H1 (cell line): ENCODE measurements around the gene TRABD. TPM values are rescaled to one million over a fixed set of nuclear protein-coding genes. Genes with fewer than 3 reads are reported as not detected.

Source experiments
- CTCF ChIA-PET: fragments of 300-600 bp; sonication (Branson Sonifier 250); formaldehyde crosslinking; loops from one replicate; lab custom pipeline; 2021; ENCODE audit not compliant: partially characterized antibody; lab: Charles Lee
- POLR2A ChIA-PET: fragments of 300-600 bp; sonication (Branson Sonifier 250); formaldehyde crosslinking; loops from one replicate; lab custom pipeline; 2021; ENCODE audit warnings: inconsistent platforms; ENCODE audit not compliant: partially characterized antibody; lab: Charles Lee
- DNase-seq, 2 experiments: peaks; one replicate each; pipeline versions ENCODE4 v3.0.0 to v3.0.0-alpha.2; 2010 to 2022; ENCODE audit warnings: low spot score in 2 of 2, low read depth in 1 of 2, mixed read lengths in 1 of 2
- FAIRE-seq: peaks from 2 replicates; lab custom pipeline; 2011; peaks lifted over from hg19 to GRCh38; lab: Jason Lieb, UNC
- H2AFZ ChIP-seq: 2 replicates; pipeline ENCODE4 v1.8.1; 2012; ENCODE audit warnings: low read length, inconsistent platforms
- H2AK5ac ChIP-seq: 2 replicates; pipeline ENCODE4 v1.6.1; 2013; ENCODE audit warnings: low read depth, low read length
- H2BK120ac ChIP-seq: replicated peaks from 2 replicates; pipeline ENCODE3; 2013; ENCODE audit warnings: low read depth, low read length, inconsistent platforms
- H2BK12ac ChIP-seq: 2 replicates; pipeline ENCODE4 v1.6.1; 2013; ENCODE audit warnings: low read depth, low read length
- H2BK15ac ChIP-seq: 2 replicates; pipeline ENCODE4 v1.6.1; 2013; ENCODE audit warnings: low read length
- H2BK20ac ChIP-seq: 2 replicates; pipeline ENCODE4 v1.6.1; 2013; ENCODE audit warnings: low read length
- H2BK5ac ChIP-seq: 2 replicates; pipeline ENCODE4 v1.6.1; 2013; ENCODE audit warnings: low read depth, low read length
- H3K14ac ChIP-seq: 2 replicates; pipeline ENCODE4 v1.6.1; 2013; ENCODE audit warnings: inconsistent platforms; ENCODE audit not compliant: insufficient read length
- H3K18ac ChIP-seq: 2 replicates; pipeline ENCODE4 v1.6.1; 2013; ENCODE audit warnings: low read length; ENCODE audit errors: extremely low read depth
- H3K23ac ChIP-seq: 2 replicates; pipeline ENCODE4 v1.6.1; 2013; ENCODE audit warnings: inconsistent platforms; ENCODE audit not compliant: insufficient read length
- H3K23me2 ChIP-seq: 2 replicates; pipeline ENCODE4 v1.6.1; 2013; ENCODE audit warnings: low read depth, low read length
- H3K27ac ChIP-seq: 2 replicates; pipeline ENCODE4 v1.6.1; 2011; ENCODE audit warnings: low read depth, low read length, inconsistent platforms
- H3K27me3 ChIP-seq, 4 experiments: replicated peaks in 1 of 4; 1 replicate in 1 of 4; 2 replicates in 3 of 4; pipeline versions ENCODE4 v1.6.1 to v1.8.1; 2011 to 2013; ENCODE audit warnings: low read length in 3 of 4, mild to moderate bottlenecking in 3 of 4, inconsistent platforms in 2 of 4, mixed read lengths in 2 of 4, moderate library complexity in 1 of 4; ENCODE audit not compliant: control insufficient read depth in 3 of 4, insufficient read depth in 3 of 4; ENCODE audit errors: extremely low read depth in 1 of 4
- H3K36me3 ChIP-seq, 4 experiments: 2 replicates each; pipeline versions ENCODE4 v1.6.1 to v1.8.1; 2011 to 2013; ENCODE audit warnings: mild to moderate bottlenecking in 4 of 4, low read length in 3 of 4, moderate library complexity in 2 of 4, control low read depth in 1 of 4, inconsistent platforms in 1 of 4; ENCODE audit not compliant: insufficient read depth in 4 of 4, control insufficient read depth in 2 of 4
- H3K4ac ChIP-seq: replicated peaks from 2 replicates; pipeline ENCODE3; 2013; ENCODE audit warnings: low read length, low read depth, mixed read lengths, inconsistent platforms; ENCODE audit not compliant: insufficient read length
- H3K4me1 ChIP-seq, 4 experiments: replicated peaks in 1 of 4; 1 replicate in 1 of 4; 2 replicates in 3 of 4; pipeline versions ENCODE4 v1.6.1 to v1.8.1; 2011 to 2013; ENCODE audit warnings: low read length in 3 of 4, inconsistent platforms in 2 of 4, mixed read lengths in 1 of 4; ENCODE audit not compliant: insufficient read depth in 4 of 4, control insufficient read depth in 3 of 4
- H3K4me2 ChIP-seq, 2 experiments: 2 replicates each; pipeline versions ENCODE4 v1.6.1 to v1.8.1; 2011 to 2013; ENCODE audit warnings: low read depth in 2 of 2, low read length in 2 of 2, control low read depth in 1 of 2, inconsistent platforms in 1 of 2, mild to moderate bottlenecking in 1 of 2; ENCODE audit not compliant: insufficient read depth in 1 of 2
- H3K4me3 ChIP-seq, 4 experiments: fragments of 200-600, 300-600 bp in 1 of 4; sonication (generic), shearing (Covaris generic), sonication (Bioruptor Twin) in 1 of 4; 2 replicates each; pipeline versions ENCODE4 v1.5.1 to v1.8.1; 2011 to 2016; ENCODE audit warnings: low read length in 4 of 4, low read depth in 3 of 4, control low read depth in 2 of 4, inconsistent platforms in 2 of 4, mild to moderate bottlenecking in 2 of 4, mixed read lengths in 1 of 4, moderate library complexity in 1 of 4; ENCODE audit not compliant: insufficient read depth in 2 of 4; ENCODE audit errors: extremely low read depth in 1 of 4
- H3K56ac ChIP-seq: replicated peaks from 2 replicates; pipeline ENCODE3; 2013; ENCODE audit warnings: low read depth, mild to moderate bottlenecking, mixed read lengths, low read length, inconsistent platforms; ENCODE audit not compliant: insufficient read length
- H3K79me1 ChIP-seq: 2 replicates; pipeline ENCODE4 v1.6.1; 2013; ENCODE audit warnings: low read depth, low read length, control low read depth
- H3K79me2 ChIP-seq, 2 experiments: 2 replicates each; pipeline versions ENCODE4 v1.6.1 to v1.8.1; 2012 to 2013; ENCODE audit warnings: low read length in 2 of 2, mild to moderate bottlenecking in 2 of 2, inconsistent platforms in 1 of 2; ENCODE audit not compliant: insufficient read depth in 2 of 2, control insufficient read depth in 1 of 2
- H3K9ac ChIP-seq, 4 experiments: replicated peaks in 1 of 4; 1 replicate in 1 of 4; 2 replicates in 3 of 4; pipeline versions ENCODE4 v1.6.1 to v1.8.1; 2011 to 2013; ENCODE audit warnings: low read depth in 3 of 4, low read length in 3 of 4, control low read depth in 2 of 4, mild to moderate bottlenecking in 2 of 4, moderate library complexity in 2 of 4, inconsistent platforms in 1 of 4; ENCODE audit errors: extremely low read depth in 1 of 4
- H3K9me3 ChIP-seq, 2 experiments: 2 replicates each; pipeline versions ENCODE4 v1.6.1 to v1.8.1; 2012 to 2013; ENCODE audit warnings: mild to moderate bottlenecking in 2 of 2, moderate library complexity in 2 of 2, control low read depth in 1 of 2, inconsistent platforms in 1 of 2, low read depth in 1 of 2, low read length in 1 of 2, mixed read lengths in 1 of 2; ENCODE audit not compliant: insufficient read depth in 2 of 2
- H4K20me1 ChIP-seq, 2 experiments: replicated peaks in 1 of 2; 2 replicates each; pipeline versions ENCODE3 to v1.8.1; 2011 to 2013; ENCODE audit warnings: inconsistent platforms in 2 of 2, low read length in 2 of 2, mild to moderate bottlenecking in 1 of 2; ENCODE audit not compliant: insufficient read depth in 2 of 2, control insufficient read depth in 1 of 2
- H4K5ac ChIP-seq: 2 replicates; pipeline ENCODE4 v1.6.1; 2013; ENCODE audit warnings: low read length, low read depth, mixed read lengths, inconsistent platforms; ENCODE audit not compliant: insufficient read length
- H4K8ac ChIP-seq: 2 replicates; pipeline ENCODE4 v1.8.0; 2013; ENCODE audit warnings: mild to moderate bottlenecking, moderate library complexity, low read length, inconsistent platforms; ENCODE audit not compliant: insufficient read depth; ENCODE audit errors: extremely low read depth
- H4K91ac ChIP-seq: replicated peaks from 2 replicates; pipeline ENCODE3; 2013; ENCODE audit warnings: low read length, mixed read lengths, inconsistent platforms; ENCODE audit not compliant: insufficient read length
- ASH2L ChIP-seq: fragments of 200-600, 300-600 bp; sonication (generic); IDR thresholded peaks from one replicate; pipeline ENCODE4 v1.7.1; 2017; ENCODE audit warnings: low read length
- CBX5 ChIP-seq: fragments of 300-800, 300-1000 bp; sonication (generic); IDR thresholded peaks from 2 replicates; pipeline ENCODE4 v1.7.1; 2016; ENCODE audit warnings: antibody characterized with exemption, low read length, low read depth
- CTBP2 ChIP-seq: IDR thresholded peaks from 2 replicates; pipeline ENCODE4 v1.7.0; 2011; ENCODE audit warnings: borderline replicate concordance, mild to moderate bottlenecking, moderate library complexity, mixed read lengths, low read length; ENCODE audit not compliant: insufficient read depth, insufficient read length
- EGR1 ChIP-seq: IDR thresholded peaks from 2 replicates; pipeline ENCODE4 v1.6.1; 2011; ENCODE audit warnings: low read depth, low read length, borderline replicate concordance
- RAD21 ChIP-seq, 2 experiments: IDR thresholded peaks in 1 of 2; conservative IDR thresholded peaks in 1 of 2; 2 replicates each; pipeline ENCODE4 v1.6.1; 2011; ENCODE audit warnings: low read depth in 2 of 2, low read length in 2 of 2, improper control_type of control experiment in 1 of 2, inconsistent platforms in 1 of 2, mild to moderate bottlenecking in 1 of 2, moderate library complexity in 1 of 2
- SUZ12 ChIP-seq: fragments of 200-600 bp; sonication (generic); IDR thresholded peaks from 2 replicates; pipeline ENCODE4 v1.6.1; 2012; ENCODE audit warnings: mild to moderate bottlenecking, inconsistent platforms, low read length, moderate library complexity, mixed read lengths
- WGBS, 2 experiments: shearing (Covaris generic) in 1 of 2; methylation state at CpG; one replicate each; pipeline versions ENCODE4 v1.1.6 to v1.1.7; 2013 to 2015; ENCODE audit warnings: low lambda C conversion rate in 2 of 2, mixed read lengths in 2 of 2, inconsistent platforms in 1 of 2, low coverage in 1 of 2, missing lambda C conversion rate in 1 of 2; ENCODE audit not compliant: insufficient replicate concordance in 2 of 2, insufficient coverage in 1 of 2, insufficient read length in 1 of 2; ENCODE audit errors: extremely low coverage in 1 of 2, missing lambda C conversion rate in 1 of 2; 5-methylcytosine and 5-hydroxymethylcytosine counted together
- polyA plus RNA-seq, 7 experiments: library from polyadenylated mRNA; depleted of rRNA in 3 of 7; stranded (reverse) in 5 of 7; unstranded in 2 of 7; fragments of >200 nt in 5 of 7; fragments of 200-250 nt in 2 of 7; gene quantifications; 1 replicate in 5 of 7; 2 replicates in 1 of 7; 4 replicates in 1 of 7; pipeline versions ENCODE4 v1.2.1 to v1.2.3, GENCODE V29; 2011 to 2013; ENCODE audit warnings: missing spikeins in 2 of 7, mixed read lengths in 2 of 7
- total RNA-seq: library from RNA; stranded (reverse); fragmentation: NEBNext Ultra II Directional; extraction: Animal tissue kit (Norgen Biotek cat#: 25700); gene quantifications from 2 replicates; pipeline ENCODE4 v1.2.1, GENCODE V29; 2021

TRABD gene
- total and polyA plus RNA-seq, 2 of the 8 experiments (the other 6 are each of a cell fraction or from before 2014, with no cell fraction given), result 44.2 to 57.5 TPM

DNA sequence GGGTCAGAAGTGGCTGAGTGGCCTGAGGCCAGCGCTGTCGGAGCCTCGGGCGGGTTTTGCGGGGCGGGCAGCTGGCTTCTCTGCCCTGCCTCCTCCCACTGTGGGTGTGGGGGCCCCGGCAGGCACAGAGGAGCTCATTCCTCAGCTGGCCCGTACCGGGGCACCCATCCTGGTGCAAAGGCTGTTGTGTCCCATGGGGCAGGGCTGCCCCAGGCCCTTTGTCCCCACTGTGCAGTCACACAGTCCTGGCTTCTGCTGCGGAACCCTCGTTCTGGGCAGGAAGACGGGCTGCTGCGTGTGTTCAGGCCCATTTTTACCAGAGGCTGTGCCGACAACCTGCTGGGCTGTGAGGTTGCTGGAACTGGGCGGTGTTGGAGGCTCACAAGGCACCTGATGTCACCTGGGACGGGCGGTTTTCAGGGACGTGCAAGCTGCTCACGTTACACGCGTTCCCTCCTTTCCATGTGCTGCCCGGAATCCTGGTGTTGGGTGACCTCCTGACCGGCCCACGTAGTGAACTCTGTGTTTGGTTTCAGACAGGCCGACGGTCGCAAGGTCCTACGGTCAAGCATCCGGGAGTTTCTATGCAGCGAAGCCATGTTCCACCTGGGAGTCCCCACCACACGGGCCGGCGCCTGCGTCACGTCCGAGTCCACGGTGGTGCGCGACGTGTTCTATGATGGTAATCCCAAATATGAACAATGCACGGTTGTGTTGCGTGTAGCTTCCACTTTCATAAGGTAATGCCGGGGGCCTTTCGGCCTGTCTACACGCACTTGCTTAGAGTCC lies 20.3 kb downstream of the TRABD start:
- no peaks in the 10 kb centered on the region for H3K27me3 ChIP-seq
- H4K5ac ChIP-seq, result no peak overlapping the region
- no peak overlapping the region for H3K9ac ChIP-seq
- H3K4me2 ChIP-seq, result no peak overlapping the region
- CTCF ChIA-PET, result interaction anchor here (0.6 to 7.0 kb wide), 15 partner anchors 13 to 295 kb away, joined by 3 to 83 read pairs (median 4); partner anchors contain the start of gene TUBGCP6
- H3K79me2 ChIP-seq, result peaks cover 0 to 13% of the 10 kb centered on the region in 2 experiments; a peak in 1 of 4 replicates
- TF ChIP-seq SUZ12 (no peak), RAD21 (IDR thresholded peaks at IDR 0.05 in 1 of 2, conservative IDR thresholded peaks at IDR 0.05 in 1 of 2; ENCODE audit: low read depth in 2 of 2, low read length in 2 of 2) (no peak), CTBP2 (no peak), CBX5 (no peak), ASH2L (no peak), EGR1 (no peak)
- POLR2A ChIA-PET, result interaction anchor here (0.6 to 3.0 kb wide), 5 partner anchors 9 to 305 kb away, joined by 3 to 10 read pairs (median 9); no protein-coding TSS in a partner anchor
- peaks cover 7% of the 10 kb centered on the region; the same call in 1 of the 2 replicates for H3K23me2 ChIP-seq
- peaks cover 0 to 6% (median 5%) of the 10 kb centered on the region in 4 experiments; a peak in 6 of 7 replicates for H3K4me1 ChIP-seq
- WGBS, 2 experiments, result 92% methylated on average over 38 of the region's 45 CpGs; no CpG with 5 or more reads in 1 of the 2 experiments
- no peak overlapping the region for H2BK120ac ChIP-seq
- no peak overlapping the region for H4K91ac ChIP-seq
- H2AFZ ChIP-seq, result no peak overlapping the region
- peak overlapping the region; percentile 31; the same call in 1 of the 2 replicates for H4K8ac ChIP-seq
- peaks cover 6 to 29% of the 10 kb centered on the region in 2 experiments for H4K20me1 ChIP-seq
- no peak overlapping the region for H3K4me3 ChIP-seq
- no peak overlapping the region for H2BK20ac ChIP-seq
- H3K18ac ChIP-seq, result no peak overlapping the region
- no peak overlapping the region for H2AK5ac ChIP-seq
- no peaks in the 10 kb centered on the region for H3K9me3 ChIP-seq
- peaks cover 2% of the 10 kb centered on the region; the same call in 1 of the 2 replicates for H3K79me1 ChIP-seq
- H2BK12ac ChIP-seq, result no peak overlapping the region
- peaks cover 0 to 16% (median 10%) of the 10 kb centered on the region in 4 experiments; a peak in 7 of 8 replicates for H3K36me3 ChIP-seq
- H3K4ac ChIP-seq, result no peak overlapping the region
- H3K14ac ChIP-seq, result no peak overlapping the region
- FAIRE-seq (no peak), DNase-seq (no peak)
- H3K56ac ChIP-seq, result no peak overlapping the region
- no peak overlapping the region for H3K23ac ChIP-seq
- H3K27ac ChIP-seq, result no peak overlapping the region
- no peak overlapping the region for H2BK5ac ChIP-seq
- H2BK15ac ChIP-seq, result no peak overlapping the region
